ENCODE measurements around the gene DOCK11. TPM values are rescaled to one million over a fixed set of nuclear protein-coding genes. Genes with fewer than 3 reads are reported as not detected.

The DOCK11 gene
- total RNA-seq, 1 experiment from 2014 or later: 13.1 TPM

DNA sequence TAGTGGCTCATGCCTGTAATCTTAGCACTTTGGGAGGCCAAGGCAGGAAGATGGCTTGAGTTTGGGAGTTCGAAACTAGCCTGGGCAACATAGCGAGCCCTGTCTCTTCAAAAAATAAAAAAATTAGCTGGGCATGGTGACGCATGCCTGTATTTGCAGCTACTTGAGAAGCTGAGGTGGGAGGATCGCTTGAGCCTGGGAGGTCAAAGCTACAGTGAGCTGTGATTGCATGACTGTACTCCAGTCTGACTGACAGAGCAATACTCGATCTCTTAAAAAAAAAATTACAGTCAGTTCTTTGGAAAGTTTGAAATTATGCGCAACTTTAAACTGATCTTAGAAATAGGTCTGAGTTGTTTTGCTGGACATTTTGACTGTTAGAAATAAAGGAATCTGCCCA, 55.8 kb downstream of the DOCK11 start (continued):
- TF ChIP-seq TCF7 (CRISPR knock-in tag; IDR thresholded peaks at IDR 0.05; ENCODE audit: low read depth): no peak
- no peak for TF ChIP-seq ETV6 (CRISPR knock-in tag; IDR thresholded peaks at IDR 0.05)
- no peak for TF ChIP-seq NR2C2 (CRISPR knock-in tag; IDR thresholded peaks at IDR 0.05)
- TF ChIP-seq E2F4 (CRISPR knock-in tag; IDR thresholded peaks at IDR 0.05; ENCODE audit: borderline replicate concordance, low read depth): no peak
- TF ChIP-seq, protein P1, sequence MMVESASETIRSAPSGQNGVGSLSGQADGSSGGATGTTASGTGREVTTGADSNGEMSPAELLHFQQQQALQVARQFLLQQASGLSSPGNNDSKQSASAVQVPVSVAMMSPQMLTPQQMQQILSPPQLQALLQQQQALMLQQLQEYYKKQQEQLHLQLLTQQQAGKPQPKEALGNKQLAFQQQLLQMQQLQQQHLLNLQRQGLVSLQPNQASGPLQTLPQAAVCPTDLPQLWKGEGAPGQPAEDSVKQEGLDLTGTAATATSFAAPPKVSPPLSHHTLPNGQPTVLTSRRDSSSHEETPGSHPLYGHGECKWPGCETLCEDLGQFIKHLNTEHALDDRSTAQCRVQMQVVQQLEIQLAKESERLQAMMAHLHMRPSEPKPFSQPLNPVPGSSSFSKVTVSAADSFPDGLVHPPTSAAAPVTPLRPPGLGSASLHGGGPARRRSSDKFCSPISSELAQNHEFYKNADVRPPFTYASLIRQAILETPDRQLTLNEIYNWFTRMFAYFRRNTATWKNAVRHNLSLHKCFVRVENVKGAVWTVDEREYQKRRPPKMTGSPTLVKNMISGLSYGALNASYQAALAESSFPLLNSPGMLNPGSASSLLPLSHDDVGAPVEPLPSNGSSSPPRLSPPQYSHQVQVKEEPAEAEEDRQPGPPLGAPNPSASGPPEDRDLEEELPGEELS (CRISPR knock-in tag; IDR thresholded peaks at IDR 0.05): no peak

GRCh38 chrX:118552121-118552900, 56.7 kb downstream of the DOCK11 start:
- H3K27ac Mint-ChIP-seq: no peak overlapping the region
- H3K36me3 Mint-ChIP-seq: no peaks in the 10 kb centered on the region
- no peaks in the 10 kb centered on the region for H3K27me3 Mint-ChIP-seq (ENCODE audit: low read depth)
- POLR2A ChIA-PET: no interaction called here
- CTCF ChIA-PET: interaction anchor here (0.8 to 1.1 kb wide), 2 partner anchors 22 to 50 kb away, joined by 3 to 4 read pairs; no protein-coding TSS in a partner anchor
- no peak for DNase-seq (ENCODE audit: low spot score)
- no peak overlapping the region for H3K4me3 Mint-ChIP-seq
- no peak for ATAC-seq
- H3K4me1 Mint-ChIP-seq: no peaks in the 10 kb centered on the region
- H3K9me3 Mint-ChIP-seq: no peaks in the 10 kb centered on the region
- TF ChIP-seq RORB (CRISPR knock-in tag; IDR thresholded peaks at IDR 0.05) (no peak), IRF2 (CRISPR knock-in tag; IDR thresholded peaks at IDR 0.05; ENCODE audit: borderline replicate concordance, low read depth) (no peak), NFYB (CRISPR knock-in tag; conservative IDR thresholded peaks at IDR 0.05; ENCODE audit: low read depth) (no peak), ESRRA (CRISPR knock-in tag; IDR thresholded peaks at IDR 0.05; ENCODE audit: borderline replicate concordance) (no peak), GTF2I (CRISPR knock-in tag; conservative IDR thresholded peaks at IDR 0.05) (no peak), ATF2 (CRISPR knock-in tag; IDR thresholded peaks at IDR 0.05; ENCODE audit: borderline replicate concordance, low read depth) (no peak), NR1H2 (CRISPR knock-in tag; IDR thresholded peaks at IDR 0.05) (no peak), ZNF425 (CRISPR knock-in tag; conservative IDR thresholded peaks at IDR 0.05) (no peak), ARID4B (CRISPR knock-in tag; IDR thresholded peaks at IDR 0.05; ENCODE audit: borderline replicate concordance) (no peak), AR (CRISPR knock-in tag; IDR thresholded peaks at IDR 0.05) (no peak), ZNF138 (CRISPR knock-in tag; conservative IDR thresholded peaks at IDR 0.05) (no peak), ZNF416 (CRISPR knock-in tag; IDR thresholded peaks at IDR 0.05) (no peak), KAT7 (CRISPR knock-in tag; IDR thresholded peaks at IDR 0.05; ENCODE audit: borderline replicate concordance) (no peak), ZNF219 (CRISPR knock-in tag; IDR thresholded peaks at IDR 0.05; ENCODE audit: borderline replicate concordance) (no peak), ZNF232 (CRISPR knock-in tag; IDR thresholded peaks at IDR 0.05) (no peak)
- TF ChIP-seq, protein P2, sequence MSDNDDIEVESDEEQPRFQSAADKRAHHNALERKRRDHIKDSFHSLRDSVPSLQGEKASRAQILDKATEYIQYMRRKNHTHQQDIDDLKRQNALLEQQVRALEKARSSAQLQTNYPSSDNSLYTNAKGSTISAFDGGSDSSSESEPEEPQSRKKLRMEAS (CRISPR knock-in tag; IDR thresholded peaks at IDR 0.05): no peak
